C4-2B (cell line): Measurements from ENCODE around the gene PRKCH.

Experiments used
- CTCF ChIP-seq: fragments of 450-650 bp; conservative IDR thresholded peaks from 2 replicates; pipeline ENCODE4 v1.5.1; 2017; ENCODE audit warnings: mild to moderate bottlenecking
- ZFX ChIP-seq: fragments of 450-650 bp; IDR thresholded peaks from 2 replicates; pipeline ENCODE4 v1.6.1; 2017

GRCh38 chr14:61499991-61500390 is 178.6 kb downstream of the PRKCH start:
- no peak for TF ChIP-seq CTCF
- TF ChIP-seq ZFX: no peak
